Measurements from ENCODE around the gene RPS21. TPM values are rescaled to one million over a fixed set of nuclear protein-coding genes. Genes with fewer than 3 reads are reported as not detected.

The RPS21 gene
- total RNA-seq, 4 donors from 2014 or later: 1,167 to 4,037 (median 2,295) TPM

DNA sequence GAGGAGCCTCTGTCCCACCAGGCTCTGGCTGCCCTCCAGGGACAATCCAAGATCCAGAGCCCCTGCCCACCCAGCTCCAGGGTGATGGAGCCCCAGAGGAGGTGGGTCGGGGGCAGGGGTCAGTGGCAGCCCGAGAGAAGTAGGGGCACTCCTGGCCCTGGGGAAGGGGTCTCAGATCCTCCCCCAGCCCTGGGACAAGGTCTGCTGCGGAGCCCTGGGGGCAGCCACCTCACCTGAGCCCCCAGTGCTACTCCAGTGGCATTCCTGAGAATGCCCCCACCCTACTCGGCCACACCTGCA lies 17.1 kb upstream of the RPS21 start:
- H3K27ac ChIP-seq: peak overlapping the region in 3 of 4 donors; percentile 35 to 90 (median 63)
- no peaks in the 10 kb centered on the region for H3K9me3 ChIP-seq
- intact Hi-C loops (cut with DNase I; ENCODE audit: low total_unique reads): no loop called here

DNA sequence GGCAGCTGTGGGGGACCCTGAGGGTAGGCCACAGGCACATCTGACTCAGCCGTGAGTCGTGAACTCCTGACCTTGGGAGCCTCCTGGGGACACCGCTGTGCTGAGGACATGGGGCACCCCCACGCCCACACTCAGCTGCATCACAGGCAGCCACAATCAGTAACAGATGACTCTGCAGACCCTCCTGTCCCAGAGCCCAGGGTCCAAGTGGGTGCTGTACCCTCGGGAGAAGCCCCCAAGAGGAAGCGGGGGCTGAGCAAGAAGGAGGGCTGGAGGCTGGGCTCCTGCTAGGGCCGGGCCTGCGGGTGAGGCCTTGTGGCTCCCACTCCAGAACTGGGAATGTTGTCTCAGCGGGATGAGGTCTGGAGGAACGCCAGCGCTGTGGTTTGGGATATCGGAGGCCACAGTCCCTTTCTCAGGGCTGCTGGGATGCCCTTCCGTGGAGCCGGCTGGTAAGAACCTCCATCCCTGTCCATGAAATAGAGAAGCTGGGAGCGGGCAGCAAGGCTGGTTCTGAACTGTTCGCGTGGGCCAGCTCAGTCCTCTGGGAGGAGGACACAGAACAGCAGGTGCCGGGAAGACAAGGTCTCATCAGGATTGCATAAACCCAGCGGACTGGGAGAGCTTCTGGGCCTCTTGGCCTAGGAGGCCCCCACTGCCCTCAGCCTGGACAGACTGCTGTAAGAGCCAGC lies 16.6 kb upstream of the RPS21 start:
- in situ Hi-C loops (cut with MboI; ENCODE audit: low sequenced_read_pairs in 4 of 4) (no loop called here), intact Hi-C loops (cut with DNase I; ENCODE audit: low total_unique reads) (no loop called here)
- Histone ChIP-seq H3K27ac (peak overlapping the region; percentile 35 to 90 (median 49)), H3K4me3 (no peak overlapping the region), H3K27me3 (no peaks in the 10 kb centered on the region), H3K9me3 (no peaks in the 10 kb centered on the region), H3K4me1 (peaks cover 38 to 55% of the 10 kb centered on the region in 2 donors), H3K36me3 (no peaks in the 10 kb centered on the region)
- TF ChIP-seq, protein P1, sequence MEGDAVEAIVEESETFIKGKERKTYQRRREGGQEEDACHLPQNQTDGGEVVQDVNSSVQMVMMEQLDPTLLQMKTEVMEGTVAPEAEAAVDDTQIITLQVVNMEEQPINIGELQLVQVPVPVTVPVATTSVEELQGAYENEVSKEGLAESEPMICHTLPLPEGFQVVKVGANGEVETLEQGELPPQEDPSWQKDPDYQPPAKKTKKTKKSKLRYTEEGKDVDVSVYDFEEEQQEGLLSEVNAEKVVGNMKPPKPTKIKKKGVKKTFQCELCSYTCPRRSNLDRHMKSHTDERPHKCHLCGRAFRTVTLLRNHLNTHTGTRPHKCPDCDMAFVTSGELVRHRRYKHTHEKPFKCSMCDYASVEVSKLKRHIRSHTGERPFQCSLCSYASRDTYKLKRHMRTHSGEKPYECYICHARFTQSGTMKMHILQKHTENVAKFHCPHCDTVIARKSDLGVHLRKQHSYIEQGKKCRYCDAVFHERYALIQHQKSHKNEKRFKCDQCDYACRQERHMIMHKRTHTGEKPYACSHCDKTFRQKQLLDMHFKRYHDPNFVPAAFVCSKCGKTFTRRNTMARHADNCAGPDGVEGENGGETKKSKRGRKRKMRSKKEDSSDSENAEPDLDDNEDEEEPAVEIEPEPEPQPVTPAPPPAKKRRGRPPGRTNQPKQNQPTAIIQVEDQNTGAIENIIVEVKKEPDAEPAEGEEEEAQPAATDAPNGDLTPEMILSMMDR (IDR thresholded peaks at IDR 0.05 in 4 of 5, conservative IDR thresholded peaks at IDR 0.05 in 1 of 5): no peak
- no peak for TF ChIP-seq POLR2A (IDR thresholded peaks at IDR 0.05)
- DNase-seq (no peak), ATAC-seq (no peak)

More for the DNA sequence above, 17.1 kb upstream of the RPS21 start:
- ATAC-seq (no peak), DNase-seq (no peak)
- TF ChIP-seq, protein P1 (IDR thresholded peaks at IDR 0.05 in 4 of 5, conservative IDR thresholded peaks at IDR 0.05 in 1 of 5): no peak
- no peak for TF ChIP-seq POLR2A (IDR thresholded peaks at IDR 0.05)
- Histone ChIP-seq H3K4me1 (peaks cover 41 to 58% of the 10 kb centered on the region in 2 donors), H3K27me3 (no peaks in the 10 kb centered on the region), H3K36me3 (no peaks in the 10 kb centered on the region), H3K4me3 (no peak overlapping the region)
- in situ Hi-C loops (cut with MboI; ENCODE audit: low sequenced_read_pairs in 4 of 4): no loop called here

DNA sequence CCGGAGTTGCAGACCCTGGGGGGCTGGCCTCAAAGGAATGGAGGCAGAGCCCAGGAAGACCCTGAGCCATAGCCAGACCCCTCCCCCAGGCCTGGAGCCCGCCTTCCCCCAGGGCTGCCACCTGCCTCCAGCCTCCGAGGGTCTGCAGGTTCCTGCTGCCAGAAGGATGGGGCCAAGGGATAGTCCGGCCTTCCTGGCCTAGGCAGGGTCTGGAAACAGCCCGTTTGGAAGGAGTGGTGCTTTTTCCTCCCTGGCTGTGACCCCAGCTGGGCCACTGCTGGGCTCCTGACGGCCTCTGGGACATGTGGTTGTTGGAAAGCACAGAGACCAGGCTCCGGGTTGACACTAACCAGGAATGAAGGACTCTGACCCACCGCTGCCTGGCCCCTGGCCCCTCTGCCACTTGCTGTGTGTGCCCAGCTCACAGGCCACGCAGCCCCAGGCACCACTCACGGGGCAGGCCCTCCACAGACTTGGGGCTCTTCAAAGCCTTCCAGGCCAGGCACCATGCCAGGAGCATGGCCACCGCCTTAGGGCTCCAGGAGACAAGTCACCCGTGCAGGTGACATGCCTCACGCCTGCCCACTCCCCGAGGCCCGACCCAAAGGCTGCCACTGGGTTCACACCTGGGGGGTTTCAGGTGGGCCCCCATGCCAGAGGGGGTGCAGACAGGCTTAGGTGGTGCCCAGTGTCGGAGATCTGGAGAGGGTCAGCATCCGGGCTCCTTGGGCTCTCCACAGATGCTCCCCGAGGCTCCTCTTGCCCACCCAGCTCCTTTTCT lies 15.9 kb upstream of the RPS21 start:
- ATAC-seq (no peak), DNase-seq (no peak)
- TF ChIP-seq, protein P1 (IDR thresholded peaks at IDR 0.05 in 4 of 5, conservative IDR thresholded peaks at IDR 0.05 in 1 of 5): no peak
- TF ChIP-seq POLR2A (IDR thresholded peaks at IDR 0.05): no peak
- no peaks in the 10 kb centered on the region for H3K27me3 ChIP-seq
- H3K27ac ChIP-seq: peak overlapping the region; percentile 35 to 90 (median 49)
- in situ Hi-C loops (cut with MboI; ENCODE audit: low sequenced_read_pairs in 4 of 4): no loop called here
- intact Hi-C loops (cut with DNase I; ENCODE audit: low total_unique reads): no loop called here
- H3K4me1 ChIP-seq: peaks cover 30 to 49% of the 10 kb centered on the region in 2 donors
- no peak overlapping the region for H3K4me3 ChIP-seq
- no peaks in the 10 kb centered on the region for H3K9me3 ChIP-seq
- H3K36me3 ChIP-seq: no peaks in the 10 kb centered on the region

DNA sequence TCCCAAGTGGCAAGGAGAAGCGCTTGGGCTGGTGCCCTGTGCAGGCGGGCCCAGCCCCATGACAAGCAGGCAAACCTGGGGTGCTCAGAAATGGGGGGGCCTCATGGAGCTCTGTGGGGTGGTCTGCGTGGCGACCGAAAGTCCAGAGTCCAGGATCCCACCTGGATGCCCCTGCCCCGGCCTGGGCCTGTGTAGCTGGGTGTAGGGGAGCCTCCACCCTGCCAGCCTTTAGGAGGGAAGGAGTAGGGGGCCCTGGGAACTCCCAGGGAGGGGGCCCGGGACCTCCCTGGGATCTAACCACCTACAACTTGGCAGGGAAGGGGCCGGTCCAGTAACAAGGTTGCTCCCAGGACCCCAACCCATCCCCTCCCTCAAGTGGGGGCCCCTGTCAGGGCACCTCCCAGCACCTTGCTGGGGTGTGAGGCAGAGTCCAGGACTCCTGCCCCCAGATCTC lies 15.3 kb upstream of the RPS21 start:
- H3K27me3 ChIP-seq: no peaks in the 10 kb centered on the region
- H3K4me3 ChIP-seq: no peak overlapping the region
- in situ Hi-C loops (cut with MboI; ENCODE audit: low sequenced_read_pairs in 4 of 4) (no loop called here), intact Hi-C loops (cut with DNase I; ENCODE audit: low total_unique reads) (no loop called here)
- H3K36me3 ChIP-seq: no peaks in the 10 kb centered on the region
- ATAC-seq (no peak), DNase-seq (no peak)
- H3K9me3 ChIP-seq: no peaks in the 10 kb centered on the region
- peaks cover 30 to 49% of the 10 kb centered on the region in 2 donors for H3K4me1 ChIP-seq
- H3K27ac ChIP-seq: no peak overlapping the region
- TF ChIP-seq, protein P1 (IDR thresholded peaks at IDR 0.05 in 4 of 5, conservative IDR thresholded peaks at IDR 0.05 in 1 of 5): no peak
- no peak for TF ChIP-seq POLR2A (IDR thresholded peaks at IDR 0.05)

Data from gastrocnemius medialis (tissue), 4 donors.